Gastroesophageal sphincter (tissue), 3 donors: ENCODE measurements around the gene CXXC5.

Experiments
- CTCF ChIP-seq, 4 experiments: fragments of 200-600 bp in 2 of 4; fragments of 450-650 bp in 2 of 4; sonication (generic) in 1 of 4; IDR thresholded peaks; one replicate each; pipeline ENCODE4 v1.5.1; 2017 to 2019; ENCODE audit warnings: antibody characterized with exemption in 4 of 4, mild to moderate bottlenecking in 2 of 4, moderate library complexity in 2 of 4
- POLR2A ChIP-seq, 2 donors: fragments of 450-650 bp; IDR thresholded peaks; one replicate each; pipeline ENCODE4 v1.6.1; 2017; ENCODE audit warnings: antibody characterized with exemption in 2 of 2, mild to moderate bottlenecking in 2 of 2, moderate library complexity in 1 of 2

GRCh38 chr5:139711067-139711905, 63.1 kb downstream of the CXXC5 start:
- TF ChIP-seq CTCF (IDR thresholded peaks at IDR 0.05) (peak in 1 of 4 experiments; percentile 7), POLR2A (IDR thresholded peaks at IDR 0.05) (no peak)
